C4-2B (cell line): ENCODE measurements around the gene FGF10.

Experiments used
- H3K27ac ChIP-seq: fragments of 450-650 bp; 2 replicates; pipeline ENCODE4 v1.5.1; 2017
- CTCF ChIP-seq: fragments of 450-650 bp; conservative IDR thresholded peaks from 2 replicates; pipeline ENCODE4 v1.5.1; 2017; ENCODE audit warnings: mild to moderate bottlenecking
- ZFX ChIP-seq: fragments of 450-650 bp; IDR thresholded peaks from 2 replicates; pipeline ENCODE4 v1.6.1; 2017

Gene FGF10

DNA sequence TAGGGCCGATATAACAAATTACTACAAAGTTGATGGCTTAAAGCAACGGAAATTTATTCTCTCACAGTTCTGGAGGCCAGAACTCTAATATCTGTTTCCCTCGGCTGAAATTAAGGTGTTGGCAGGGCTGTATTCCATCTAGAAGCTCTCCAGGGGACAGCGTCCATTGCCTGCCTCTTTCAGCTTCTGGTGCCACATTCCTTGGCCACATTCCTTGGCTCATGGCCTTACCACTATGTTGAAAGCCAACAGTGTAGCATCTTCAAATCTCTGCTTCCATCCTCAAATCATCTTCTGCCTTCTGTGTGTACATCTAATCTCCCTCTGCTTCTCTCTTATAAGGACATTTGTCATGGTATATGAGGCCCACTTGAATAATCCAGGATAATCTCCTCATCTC lies 17.2 kb downstream of the FGF10 start:
- no peak overlapping the region for H3K27ac ChIP-seq
- no peak for TF ChIP-seq ZFX

DNA sequence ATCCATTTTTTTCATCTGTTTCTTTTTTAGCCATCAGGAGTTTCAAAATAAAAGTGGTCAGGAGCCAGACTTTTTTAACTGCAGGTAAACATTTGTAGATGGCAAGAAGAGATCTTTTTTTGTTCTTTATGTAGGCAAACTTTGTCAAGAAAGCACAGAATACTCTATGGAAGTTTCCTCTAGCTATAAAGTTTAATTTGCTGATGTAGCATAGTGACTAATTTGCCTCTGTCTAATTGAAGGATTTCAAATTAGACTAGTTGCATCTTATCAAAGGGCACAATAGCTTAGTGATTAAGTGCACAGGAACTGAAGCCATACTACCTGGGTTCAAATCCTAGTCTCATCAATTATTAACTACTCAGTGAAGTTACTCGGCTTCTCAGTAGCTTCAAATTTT lies 22.0 kb downstream of the FGF10 start:
- TF ChIP-seq CTCF, result no peak
- TF ChIP-seq ZFX, result no peak
- no peak overlapping the region for H3K27ac ChIP-seq

DNA sequence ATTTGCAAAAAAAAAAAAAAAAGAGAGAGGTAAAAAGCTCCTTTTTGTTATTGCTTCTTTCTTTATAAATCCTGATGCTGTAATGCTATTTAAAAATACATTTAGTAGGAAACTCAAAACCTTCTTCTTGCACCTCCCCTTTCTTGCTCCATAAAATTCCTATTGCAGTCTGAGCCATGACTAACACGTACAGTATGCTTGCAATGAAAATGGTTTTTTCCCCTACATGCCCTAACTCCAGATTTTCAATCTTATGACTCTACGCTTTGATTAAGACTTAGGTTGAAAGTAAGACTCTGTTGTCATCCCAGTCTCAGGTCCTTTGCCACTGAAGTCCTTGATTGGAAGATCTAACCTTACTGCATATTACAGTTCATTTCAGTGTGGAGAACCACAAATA lies 23.9 kb downstream of the FGF10 start:
- no peak overlapping the region for H3K27ac ChIP-seq

GRCh38 chr5:44364097-44364496 lies 25.1 kb downstream of the FGF10 start:
- TF ChIP-seq CTCF, result no peak
- TF ChIP-seq ZFX, result no peak
- H3K27ac ChIP-seq, result no peak overlapping the region

More for the DNA sequence above, 23.9 kb downstream of the FGF10 start:
- no peak for TF ChIP-seq ZFX
- no peak for TF ChIP-seq CTCF

DNA sequence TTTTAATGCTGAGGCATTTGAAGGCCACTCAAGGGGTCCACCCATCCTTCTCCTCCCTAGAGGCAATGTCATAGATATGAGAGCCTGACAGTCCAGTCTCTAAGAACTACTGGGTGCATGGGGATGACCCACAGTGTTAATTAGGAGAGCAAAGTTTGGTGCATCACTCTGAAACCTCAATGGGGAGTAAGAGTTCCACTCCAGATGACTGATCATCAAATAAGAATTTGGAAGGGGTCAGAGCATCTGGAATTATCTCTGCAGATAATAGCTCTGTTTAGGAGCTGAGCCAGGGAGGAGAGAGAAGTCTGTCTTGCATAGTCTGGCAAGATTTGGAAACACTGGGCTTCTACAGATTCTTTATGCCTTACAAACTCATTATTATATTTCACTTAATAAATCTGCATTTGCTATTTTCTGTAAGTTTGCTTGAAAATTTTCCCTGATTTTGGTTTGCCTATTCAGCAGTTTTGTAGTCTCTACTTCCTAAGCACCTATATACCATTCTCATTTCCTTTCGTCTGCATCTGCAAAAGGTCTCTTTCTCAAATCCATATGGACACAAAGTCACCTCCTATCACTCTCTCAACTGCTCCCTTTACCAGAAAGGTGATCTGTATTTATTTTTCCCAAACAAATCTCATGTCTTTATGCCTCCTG lies 27.7 kb downstream of the FGF10 start:
- H3K27ac ChIP-seq, result no peak overlapping the region
- no peak for TF ChIP-seq CTCF
- no peak for TF ChIP-seq ZFX

GRCh38 chr5:44360919-44361318 lies 28.3 kb downstream of the FGF10 start:
- TF ChIP-seq CTCF, result no peak
- TF ChIP-seq ZFX, result no peak
- H3K27ac ChIP-seq, result no peak overlapping the region

- no peak overlapping the region for H3K27ac ChIP-seq
- TF ChIP-seq ZFX (no peak), CTCF (no peak)
These were observed 30.8 kb downstream of the FGF10 start for GRCh38 chr5:44358421-44358820.

GRCh38 chr5:44356231-44356630 lies 33.0 kb downstream of the FGF10 start:
- TF ChIP-seq CTCF, result no peak
- no peak for TF ChIP-seq ZFX

More at GRCh38 chr5:44356231-44356630, 33.0 kb downstream of the FGF10 start:
- H3K27ac ChIP-seq, result no peak overlapping the region
